ENCODE results near the gene SCAF1. TPM values are rescaled to one million over a fixed set of nuclear protein-coding genes. Genes with fewer than 3 reads are reported as not detected.

The SCAF1 gene
- total RNA-seq, 1 donor from 2014 or later = 89.9 TPM

GRCh38 chr19:49664171-49665035 is 22.4 kb downstream of the SCAF1 start:
- TF ChIP-seq, protein P1, sequence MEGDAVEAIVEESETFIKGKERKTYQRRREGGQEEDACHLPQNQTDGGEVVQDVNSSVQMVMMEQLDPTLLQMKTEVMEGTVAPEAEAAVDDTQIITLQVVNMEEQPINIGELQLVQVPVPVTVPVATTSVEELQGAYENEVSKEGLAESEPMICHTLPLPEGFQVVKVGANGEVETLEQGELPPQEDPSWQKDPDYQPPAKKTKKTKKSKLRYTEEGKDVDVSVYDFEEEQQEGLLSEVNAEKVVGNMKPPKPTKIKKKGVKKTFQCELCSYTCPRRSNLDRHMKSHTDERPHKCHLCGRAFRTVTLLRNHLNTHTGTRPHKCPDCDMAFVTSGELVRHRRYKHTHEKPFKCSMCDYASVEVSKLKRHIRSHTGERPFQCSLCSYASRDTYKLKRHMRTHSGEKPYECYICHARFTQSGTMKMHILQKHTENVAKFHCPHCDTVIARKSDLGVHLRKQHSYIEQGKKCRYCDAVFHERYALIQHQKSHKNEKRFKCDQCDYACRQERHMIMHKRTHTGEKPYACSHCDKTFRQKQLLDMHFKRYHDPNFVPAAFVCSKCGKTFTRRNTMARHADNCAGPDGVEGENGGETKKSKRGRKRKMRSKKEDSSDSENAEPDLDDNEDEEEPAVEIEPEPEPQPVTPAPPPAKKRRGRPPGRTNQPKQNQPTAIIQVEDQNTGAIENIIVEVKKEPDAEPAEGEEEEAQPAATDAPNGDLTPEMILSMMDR (IDR thresholded peaks at IDR 0.05; ENCODE audit: unreplicated experiment) = no peak
- Mint-ChIP-seq H3K36me3 (peaks cover 18% of the 10 kb centered on the region), H3K9me3 (no peaks in the 10 kb centered on the region), H3K27me3 (ENCODE audit: low read depth) (no peaks in the 10 kb centered on the region), H3K4me1 (peaks cover 38% of the 10 kb centered on the region), H3K4me3 (peak overlapping the region; percentile 89), H3K27ac (peak overlapping the region; percentile 95)
- peak; percentile 84 to 87 for DNase-seq (ENCODE audit: low spot score in 2 of 2, unreplicated experiment in 2 of 2)

- H3K27me3 Mint-ChIP-seq (ENCODE audit: low read depth) = no peaks in the 10 kb centered on the region
- TF ChIP-seq, protein P1 (IDR thresholded peaks at IDR 0.05; ENCODE audit: unreplicated experiment) = no peak
- peak overlapping the region; percentile 89 for H3K4me3 Mint-ChIP-seq
- H3K9me3 Mint-ChIP-seq = no peaks in the 10 kb centered on the region
- H3K36me3 Mint-ChIP-seq = peaks cover 17% of the 10 kb centered on the region
- DNase-seq (ENCODE audit: low spot score in 2 of 2, unreplicated experiment in 2 of 2) = no peak
- H3K4me1 Mint-ChIP-seq = peaks cover 38% of the 10 kb centered on the region
- peak overlapping the region; percentile 95 for H3K27ac Mint-ChIP-seq
Measured at GRCh38 chr19:49665036-49665350, 23.0 kb downstream of the SCAF1 start.

DNA sequence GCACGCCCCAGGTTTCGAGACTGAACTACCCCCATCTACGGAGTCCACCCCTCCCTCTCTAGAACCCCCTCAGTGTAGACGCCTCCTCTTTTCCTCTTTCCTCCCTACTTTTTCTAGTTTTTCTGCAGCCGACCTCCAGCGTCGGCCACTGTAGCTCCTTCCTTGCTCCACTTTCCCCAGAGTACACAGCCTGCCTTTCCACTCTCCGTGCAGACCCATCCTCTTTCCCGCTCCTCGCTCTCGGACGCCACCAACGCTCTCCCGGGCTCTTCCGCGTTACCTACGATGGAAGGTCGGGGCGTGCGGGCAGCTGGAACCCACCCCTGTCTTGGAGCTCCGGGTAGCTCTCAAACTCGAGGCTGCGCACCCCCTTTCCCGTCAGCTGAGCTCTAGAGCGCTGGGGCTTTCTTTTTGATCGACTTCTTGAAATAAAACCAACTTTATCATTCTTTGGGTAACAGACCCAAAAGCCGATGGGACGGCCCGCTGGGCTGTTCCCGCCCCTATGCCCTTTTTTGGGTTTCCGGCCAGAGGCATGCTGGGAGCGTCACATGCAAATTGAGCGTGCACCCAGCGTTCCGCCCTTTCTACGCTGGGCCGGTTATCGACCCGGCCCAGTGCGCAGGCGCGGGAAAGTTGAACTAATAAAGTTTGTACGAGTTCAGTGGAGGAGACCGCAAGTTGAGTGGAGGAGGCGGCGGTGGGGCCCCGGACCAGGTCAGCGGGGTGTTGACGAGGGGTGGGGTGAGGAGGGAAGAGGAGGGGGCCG is 23.5 kb downstream of the SCAF1 start, which contains the start of the genes BCL2L12 and IRF3:
BCL2L12 (plus strand) TSS at position 583 of the 769 bp plus-strand sequence. CDS start 760 bp downstream, outside the sequence.
IRF3 (minus strand) TSS at position 507 of the 769 bp plus-strand sequence. CDS start 1,019 bp downstream, outside the sequence.
- peaks cover 38% of the 10 kb centered on the region for H3K4me1 Mint-ChIP-seq

GRCh38 chr19:49666120-49666444 is 24.1 kb downstream of the SCAF1 start:
- Mint-ChIP-seq H3K27me3 (ENCODE audit: low read depth) (no peaks in the 10 kb centered on the region), H3K4me1 (peaks cover 38% of the 10 kb centered on the region), H3K36me3 (peaks cover 10% of the 10 kb centered on the region), H3K27ac (peak overlapping the region; percentile 95), H3K9me3 (no peaks in the 10 kb centered on the region), H3K4me3 (peak overlapping the region; percentile 89)
- TF ChIP-seq, protein P1 (IDR thresholded peaks at IDR 0.05; ENCODE audit: unreplicated experiment) = no peak
- no peak for DNase-seq (ENCODE audit: low spot score in 2 of 2, unreplicated experiment in 2 of 2)

More for the DNA sequence above, 23.5 kb downstream of the SCAF1 start, which contains the start of the genes BCL2L12 and IRF3:
- TF ChIP-seq, protein P1 (IDR thresholded peaks at IDR 0.05; ENCODE audit: unreplicated experiment) = no peak
- DNase-seq (ENCODE audit: low spot score in 2 of 2, unreplicated experiment in 2 of 2) = peak; percentile 97 to 98
- Mint-ChIP-seq H3K4me3 (peak within 1 kb of the TSS; percentile 89), H3K27me3 (ENCODE audit: low read depth) (no peaks in the 10 kb centered on the region), H3K36me3 (peaks cover 11% of the 10 kb centered on the region), H3K27ac (peak within 1 kb of the TSS; percentile 95), H3K9me3 (no peaks in the 10 kb centered on the region)

- no peak for DNase-seq (ENCODE audit: low spot score in 2 of 2, unreplicated experiment in 2 of 2)
- Mint-ChIP-seq H3K9me3 (no peaks in the 10 kb centered on the region), H3K4me1 (peaks cover 46% of the 10 kb centered on the region), H3K27me3 (ENCODE audit: low read depth) (no peaks in the 10 kb centered on the region), H3K27ac (peak overlapping the region; percentile 67), H3K4me3 (peak overlapping the region; percentile 89), H3K36me3 (peaks cover 12% of the 10 kb centered on the region)
- TF ChIP-seq, protein P1 (IDR thresholded peaks at IDR 0.05; ENCODE audit: unreplicated experiment) = no peak
Measured at GRCh38 chr19:49667473-49667872, 25.5 kb downstream of the SCAF1 start.
